Gastrocnemius medialis (tissue), 4 donors: ENCODE results near the gene RBPJ.

Experiments used
- CTCF ChIP-seq, 5 experiments: fragments of 450-650 bp in 3 of 5; fragments of 200-600 bp in 2 of 5; sonication (generic) in 2 of 5; IDR thresholded peaks in 4 of 5; conservative IDR thresholded peaks in 1 of 5; 1 replicate in 4 of 5; 2 replicates in 1 of 5; pipeline ENCODE4 v1.5.1; 2016 to 2019; ENCODE audit warnings: antibody characterized with exemption in 5 of 5, mild to moderate bottlenecking in 3 of 5, moderate library complexity in 3 of 5
- POLR2A ChIP-seq, 2 donors: fragments of 450-650 bp; IDR thresholded peaks; one replicate each; pipeline ENCODE4 v1.6.1; 2017; ENCODE audit warnings: antibody characterized with exemption in 2 of 2, mild to moderate bottlenecking in 2 of 2, moderate library complexity in 2 of 2

DNA sequence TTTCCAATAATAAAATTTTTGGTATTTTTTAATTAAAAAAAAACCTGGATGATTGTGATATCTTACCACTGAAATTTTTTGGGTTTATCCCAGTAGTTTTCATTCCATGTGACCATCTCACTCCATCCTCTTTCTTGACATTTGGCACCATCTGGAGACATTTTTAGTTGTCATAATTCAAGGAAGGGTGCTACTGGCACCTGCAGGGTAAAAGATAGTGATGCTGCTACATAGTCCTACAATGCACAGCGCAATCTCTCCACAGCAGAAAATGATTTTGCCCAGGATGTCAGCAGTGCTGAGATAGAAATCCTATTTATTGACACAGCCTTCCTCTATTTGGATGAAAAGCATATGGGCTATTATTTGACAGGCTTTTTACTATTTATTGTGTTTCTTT is 79.3 kb downstream of the RBPJ start:
- TF ChIP-seq CTCF (IDR thresholded peaks at IDR 0.05 in 4 of 5, conservative IDR thresholded peaks at IDR 0.05 in 1 of 5) (no peak), POLR2A (IDR thresholded peaks at IDR 0.05) (no peak)
